ENCODE data around the gene ACP2.

Gene ACP2

GRCh38 chr11:47222696-47223095 lies 25.9 kb downstream of the ACP2 start (continued):
- TF ChIP-seq ZNF280D (tag by site-specific recombination; IDR thresholded peaks at IDR 0.05) (no peak), ZNF561 (tag by site-specific recombination; IDR thresholded peaks at IDR 0.05; ENCODE audit: borderline replicate concordance) (no peak), ZEB2 (tag by site-specific recombination; IDR thresholded peaks at IDR 0.05) (no peak), ZNF621 (tag by site-specific recombination; IDR thresholded peaks at IDR 0.05) (no peak), ZNF48 (tag by site-specific recombination; IDR thresholded peaks at IDR 0.05) (no peak), BCL11B (tag by site-specific recombination; IDR thresholded peaks at IDR 0.05; ENCODE audit: low read depth) (no peak), ZNF239 (tag by site-specific recombination; IDR thresholded peaks at IDR 0.05) (no peak), MEIS1 (CRISPR knock-in tag; IDR thresholded peaks at IDR 0.05; ENCODE audit: borderline replicate concordance) (no peak), ZNF639 (tag by site-specific recombination; IDR thresholded peaks at IDR 0.05) (no peak)

GRCh38 chr11:47220401-47220821 lies 28.2 kb downstream of the ACP2 start:
- POLR2A ChIA-PET: interaction anchor here (1.0 to 1.8 kb wide), 5 partner anchors 13 to 42 kb away, joined by 3 to 7 read pairs (median 3); no protein-coding TSS in a partner anchor
- H3K27ac ChIP-seq (ENCODE audit: extremely low read depth, low read depth, low read length): no peak overlapping the region
- TF ChIP-seq ZBTB20 (tag by site-specific recombination; IDR thresholded peaks at IDR 0.05) (0 out of 2 replicates have a peak, but pooled peaks have one; percentile 16), ATF2 (tag by site-specific recombination; IDR thresholded peaks at IDR 0.05; ENCODE audit: low read depth) (0 out of 2 replicates have a peak, but pooled peaks have one; percentile 12), SCRT2 (tag by site-specific recombination; IDR thresholded peaks at IDR 0.05) (peak; percentile 51), ZNF341 (tag by site-specific recombination; IDR thresholded peaks at IDR 0.05; ENCODE audit: low read depth) (no peak), ZNF610 (tag by site-specific recombination; IDR thresholded peaks at IDR 0.05; ENCODE audit: borderline replicate concordance) (no peak)
- no peaks in the 10 kb centered on the region for H3K9me3 ChIP-seq (ENCODE audit: control insufficient read depth, insufficient read depth, low read depth, low read length)
- CTCF ChIA-PET: interaction anchor here (0.9 to 1.5 kb wide), 4 partner anchors 13 to 41 kb away, joined by 4 to 6 read pairs (median 4); no protein-coding TSS in a partner anchor
- H3K4me1 ChIP-seq (ENCODE audit: control insufficient read depth, insufficient read depth, low read length): peaks cover 3% of the 10 kb centered on the region; the same call in 1 of the 2 replicates
- H3K4me3 ChIP-seq (ENCODE audit: low read depth, low read length): no peak overlapping the region
- peaks cover 27 to 82% of the 10 kb centered on the region in 2 experiments for H3K36me3 ChIP-seq (ENCODE audit: control insufficient read depth in 2 of 2, insufficient read depth in 1 of 2, low read length in 2 of 2)

- POLR2A ChIA-PET: interaction anchor here (0.8 to 4.1 kb wide), 10 partner anchors 14 to 139 kb away, joined by 3 to 58 read pairs (median 12); partner anchors contain the start of genes ACP2, ARFGAP2, NR1H3 and PACSIN3
- Histone ChIP-seq H3K36me3 (ENCODE audit: control insufficient read depth in 2 of 2, insufficient read depth in 1 of 2, low read length in 2 of 2) (peaks cover 11 to 50% of the 10 kb centered on the region in 2 experiments; a peak in 2 of 3 replicates), H3K4me3 (ENCODE audit: low read depth, low read length) (peak overlapping the region; percentile 91), H3K9me3 (ENCODE audit: control insufficient read depth, insufficient read depth, low read depth, low read length) (no peaks in the 10 kb centered on the region), H3K4me1 (ENCODE audit: control insufficient read depth, insufficient read depth, low read length) (peaks cover 3% of the 10 kb centered on the region; the same call in 1 of the 2 replicates), H3K27ac (ENCODE audit: extremely low read depth, low read depth, low read length) (peak overlapping the region; percentile 90)
- CTCF ChIA-PET: interaction anchor here (1.2 to 2.3 kb wide), 3 partner anchors 31 to 43 kb away, joined by 5 to 10 read pairs (median 6); no protein-coding TSS in a partner anchor
- TF ChIP-seq BCL6B (tag by site-specific recombination; IDR thresholded peaks at IDR 0.05) (peak; percentile 86), ZEB2 (tag by site-specific recombination; IDR thresholded peaks at IDR 0.05) (0 out of 2 replicates have a peak, but pooled peaks have one; percentile 21), ZNF341 (tag by site-specific recombination; IDR thresholded peaks at IDR 0.05; ENCODE audit: low read depth) (no peak), ZNF544 (tag by site-specific recombination; IDR thresholded peaks at IDR 0.05) (no peak), ZNF629 (tag by site-specific recombination; IDR thresholded peaks at IDR 0.05) (0 out of 2 replicates have a peak, but pooled peaks have one; percentile 12), ZNF335 (tag by site-specific recombination; conservative IDR thresholded peaks at IDR 0.05) (peak; percentile 72), HOXC10 (CRISPR knock-in tag; IDR thresholded peaks at IDR 0.05) (no peak), PATZ1 (tag by site-specific recombination; IDR thresholded peaks at IDR 0.05) (peak; percentile 31; the same call in 1 of the 2 replicates)
Measured at GRCh38 chr11:47216121-47216798, 32.4 kb downstream of the ACP2 start.
